NCI-H2196 treated with DMSO at 0.1 percent for 48 hours (cell line): Measurements from ENCODE around the gene GNB1L.
"Not testable (repeated sequence)": the region's sequence is repeated elsewhere in the genome, so short reads cannot be mapped to it uniquely, and the experiment has no call there.

Source experiments
- DNase-seq: peaks from one replicate; lab custom pipeline; 2025; ENCODE audit not compliant: unreplicated experiment; lab: John Stamatoyannopoulos, UW

Gene GNB1L

DNA sequence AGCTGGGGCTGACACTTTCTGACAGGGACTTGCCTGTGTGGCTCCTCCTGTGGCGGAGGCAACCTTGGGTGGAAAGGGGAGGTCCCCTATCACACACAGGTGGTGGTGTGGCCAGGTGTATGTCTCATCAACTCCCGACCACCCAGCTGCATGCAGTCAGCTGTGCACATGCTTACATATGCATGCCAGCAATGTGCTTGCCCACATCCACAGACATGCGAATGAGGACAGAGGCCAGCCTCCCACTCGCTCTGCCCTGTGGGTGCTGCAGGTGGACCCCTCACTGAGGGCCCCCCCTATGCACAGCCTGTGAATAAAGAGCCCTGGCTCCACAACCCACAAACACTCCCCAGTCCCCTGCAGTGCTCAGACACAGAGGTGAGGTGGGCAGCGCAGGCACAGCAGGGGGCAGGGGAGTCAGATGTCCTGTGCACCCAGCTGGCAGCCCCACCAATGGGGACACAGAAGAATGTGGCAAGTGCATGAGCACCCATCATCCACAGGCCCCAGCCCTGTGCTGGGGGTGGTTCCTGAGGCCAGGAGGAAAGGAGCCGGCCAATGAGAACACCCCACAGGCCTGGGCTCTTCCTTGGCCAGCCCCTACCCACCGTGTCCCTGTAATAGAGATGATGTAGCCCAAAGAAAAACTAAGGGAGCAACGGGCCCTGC, 9.5 kb downstream of the GNB1L start:
- DNase-seq: no peak

DNA sequence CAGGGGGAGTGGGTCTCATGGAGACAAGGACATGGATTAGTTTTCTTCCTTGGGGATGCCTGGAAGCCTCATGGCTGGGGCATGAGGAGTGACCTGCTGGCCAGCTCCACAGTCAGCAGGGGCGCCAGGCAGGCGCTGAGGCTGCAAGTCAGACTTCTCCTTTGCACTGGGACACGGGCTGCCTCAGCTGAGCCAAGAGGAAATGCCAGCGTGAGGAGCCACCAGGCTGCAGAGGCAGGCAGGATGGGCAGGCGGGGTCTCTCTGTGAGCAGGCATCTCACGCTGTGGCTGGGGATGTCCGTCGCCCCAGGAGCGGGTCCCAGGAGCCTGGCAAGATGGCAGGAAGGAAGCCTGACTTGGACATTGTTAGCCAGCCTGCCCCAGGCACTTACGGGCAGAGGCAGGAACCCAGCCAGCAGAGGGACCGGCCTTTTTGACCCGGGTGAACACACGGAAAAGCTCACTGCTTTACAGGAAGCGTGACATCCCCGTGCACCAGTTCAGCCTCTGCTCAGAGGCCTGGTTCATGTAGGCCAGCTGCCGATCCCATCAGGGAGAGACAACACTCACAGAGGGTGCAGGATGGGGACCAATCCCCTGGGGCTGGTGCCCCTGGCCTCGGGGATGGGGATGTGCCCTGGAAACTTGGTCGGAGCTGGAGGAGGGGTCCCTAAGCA, 10.2 kb downstream of the GNB1L start:
- no peak for DNase-seq

DNA sequence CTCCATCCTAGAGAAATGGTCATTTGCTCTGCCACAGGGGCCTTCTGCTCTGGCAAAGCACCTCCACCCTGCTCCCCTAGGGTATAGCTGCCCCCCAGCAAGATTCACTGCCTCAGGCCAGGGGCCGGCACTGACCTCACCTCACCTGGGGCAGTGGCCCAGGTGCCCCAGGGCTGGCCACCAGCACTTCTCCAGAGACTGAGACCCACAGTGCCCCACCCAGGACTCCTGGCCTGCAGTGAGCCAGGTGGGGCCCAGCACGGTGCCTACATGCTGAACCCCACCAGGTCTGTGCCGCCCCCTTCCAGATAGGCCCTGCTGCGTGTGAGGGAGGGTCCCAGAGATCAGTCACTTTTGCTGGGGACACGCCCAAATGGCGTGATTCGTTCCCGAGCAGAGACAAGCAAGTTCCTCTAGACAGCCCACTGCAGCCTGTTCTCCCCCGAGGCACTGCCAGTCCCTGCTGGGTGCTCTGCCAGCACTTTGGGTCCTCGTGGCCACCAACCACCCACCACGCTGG, 10.8 kb downstream of the GNB1L start:
- DNase-seq: no peak

DNA sequence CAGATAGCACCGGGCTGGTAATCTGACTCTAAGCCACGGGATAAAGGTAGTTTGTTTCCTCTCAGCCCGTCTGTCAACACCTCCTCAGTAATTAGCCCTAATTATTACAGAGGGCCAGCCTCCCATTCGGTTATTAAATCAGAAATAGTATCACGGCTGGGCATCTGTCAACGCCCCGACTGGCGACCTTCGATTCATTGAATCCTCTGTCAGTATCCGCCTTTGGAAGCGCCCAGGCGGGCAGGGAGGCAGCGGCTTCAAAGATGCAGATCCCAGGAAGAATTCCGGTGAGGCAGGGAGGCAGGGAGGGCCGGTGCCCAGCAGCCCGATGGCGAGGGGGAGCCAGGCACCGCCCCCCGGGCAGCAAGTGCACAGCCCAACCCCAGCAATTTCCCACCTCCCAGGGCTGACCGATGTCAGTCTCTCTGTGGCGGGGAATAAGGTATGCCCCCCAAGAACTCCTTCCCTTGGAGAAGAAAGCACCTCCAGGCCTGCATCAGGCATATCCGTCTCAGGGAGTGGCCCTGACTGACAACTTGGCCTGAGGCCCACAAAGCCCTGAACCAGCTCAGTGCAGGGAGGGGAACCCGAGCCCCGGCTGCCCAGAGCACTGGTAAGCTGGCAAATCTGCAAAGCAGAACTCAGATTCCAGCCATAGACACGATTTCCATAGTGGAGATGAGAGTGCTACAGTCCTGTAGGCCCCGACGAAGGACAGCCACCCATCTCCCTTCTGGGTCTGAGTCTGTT, 11.4 kb downstream of the GNB1L start:
- no peak for DNase-seq

DNA sequence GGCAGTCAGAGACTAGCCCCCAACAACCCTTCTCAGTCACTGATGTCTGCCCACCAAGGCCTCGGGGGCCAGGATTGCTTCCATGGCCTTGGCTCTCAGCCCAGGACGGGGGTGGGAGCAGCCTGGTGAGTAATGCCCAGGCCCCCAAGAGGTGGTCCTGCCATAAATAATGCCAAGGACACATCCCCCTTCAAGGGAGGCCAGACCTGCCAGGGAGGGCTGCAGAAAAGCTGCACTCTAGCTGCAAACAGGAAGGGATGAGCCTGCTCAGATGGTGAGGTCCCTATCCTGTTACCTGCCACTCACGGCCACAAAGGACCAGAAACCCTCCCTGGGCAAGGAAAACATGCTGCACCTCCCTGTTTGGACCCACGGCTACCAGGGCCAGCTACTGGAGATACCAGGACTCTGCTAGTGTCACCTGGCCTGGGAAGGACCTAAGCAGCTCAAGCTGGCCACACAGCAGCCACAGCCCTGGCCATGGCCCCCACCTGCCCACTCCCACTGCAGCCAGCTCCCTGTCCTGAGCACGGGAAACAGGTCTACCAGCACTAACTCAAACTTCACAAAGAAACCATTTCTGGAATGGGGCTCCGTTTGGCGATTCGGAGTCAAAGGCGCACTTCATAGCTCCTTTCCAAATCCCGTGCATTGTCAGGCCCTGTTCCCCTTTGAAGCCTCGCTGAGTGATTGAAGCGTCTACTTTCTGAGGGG, 12.1 kb downstream of the GNB1L start:
- DNase-seq: no peak

DNA sequence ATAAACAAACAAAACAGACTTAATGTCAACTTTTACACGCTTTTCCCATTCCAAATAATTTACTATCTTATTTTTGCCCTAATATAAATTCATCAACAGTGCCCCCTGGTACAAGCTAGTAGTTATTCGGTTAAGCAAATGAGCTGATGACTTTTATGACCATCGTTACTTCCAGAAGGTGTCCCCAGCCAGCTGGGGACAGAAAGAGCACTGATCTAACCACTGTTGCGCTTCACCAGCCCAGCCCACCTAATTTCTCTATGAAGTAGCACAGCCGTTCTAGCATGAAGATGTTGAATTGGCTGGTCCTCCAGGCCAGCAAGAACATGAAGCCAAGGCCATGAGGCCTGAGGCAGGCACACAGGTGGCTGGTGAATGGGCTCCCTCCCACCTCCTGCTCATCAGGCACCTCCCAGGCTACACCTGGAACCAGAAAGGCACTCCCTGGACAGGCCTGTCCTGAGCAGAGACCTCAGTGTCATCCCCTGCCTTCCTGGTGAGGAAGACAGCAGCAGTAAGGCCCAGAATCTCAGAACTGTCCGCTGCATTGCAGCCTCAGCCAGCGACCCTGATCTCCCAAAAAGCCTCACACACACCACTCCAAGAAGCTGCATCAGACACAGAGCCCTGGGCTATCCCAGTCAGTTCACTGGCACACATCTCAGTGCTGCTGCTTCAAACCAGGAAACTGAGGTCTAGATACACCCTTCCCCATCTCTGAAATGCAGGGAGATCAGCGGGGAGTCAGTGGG, 12.9 kb downstream of the GNB1L start:
- no peak for DNase-seq

DNA sequence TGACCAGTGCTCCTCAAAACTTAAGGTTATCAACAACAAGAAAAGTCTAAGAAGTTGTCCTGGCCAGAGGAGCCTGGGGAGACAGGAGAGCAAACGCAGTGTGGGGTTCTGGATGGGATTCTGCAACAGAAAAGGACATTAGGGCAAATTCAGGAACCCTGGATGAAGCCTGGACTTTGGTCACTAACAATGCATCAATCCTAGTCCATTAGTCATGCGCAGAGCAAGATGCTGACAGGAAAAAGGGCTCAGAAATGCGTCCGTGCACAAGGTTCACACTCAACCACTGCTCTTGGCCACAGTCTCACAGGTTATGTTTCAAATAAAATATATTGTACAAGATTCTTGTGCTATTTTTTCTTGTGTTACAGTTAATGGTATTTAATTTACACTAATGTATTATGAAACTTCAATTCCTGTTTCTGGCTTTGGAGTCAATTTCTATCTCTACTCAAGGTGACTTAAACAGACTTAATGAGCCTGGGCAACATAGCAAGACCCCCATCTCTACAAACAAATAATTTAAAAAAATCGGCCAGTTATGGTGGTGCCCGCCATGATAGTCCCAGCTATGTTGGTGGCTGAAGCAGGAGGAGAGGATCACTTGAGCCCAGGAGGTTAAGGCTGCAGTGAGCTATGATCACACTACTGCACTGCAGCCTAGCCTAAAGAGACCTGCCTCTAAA, 13.6 kb downstream of the GNB1L start:
- no peak for DNase-seq

GRCh38 chr22:19840059-19840458, 14.6 kb downstream of the GNB1L start:
- DNase-seq: no peak

DNA sequence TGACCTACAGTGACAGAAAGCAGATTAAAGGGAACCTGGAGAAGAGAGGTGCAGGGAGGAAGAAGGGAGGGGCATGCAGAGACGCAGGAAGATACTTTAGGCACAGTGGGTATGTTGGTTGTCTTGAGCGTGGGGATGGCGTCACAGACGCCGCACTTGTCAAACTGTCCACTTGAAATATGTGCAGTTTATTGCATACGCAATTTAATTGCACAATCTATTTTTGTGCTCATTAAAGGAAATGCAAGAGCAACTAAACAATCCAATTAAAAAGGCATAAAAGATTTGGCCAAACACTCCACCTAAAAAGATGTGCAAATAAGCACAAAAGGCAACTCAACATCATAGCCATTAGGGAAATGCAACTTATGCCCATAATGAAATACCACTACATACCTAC, 16.8 kb downstream of the GNB1L start:
- no peak for DNase-seq

DNA sequence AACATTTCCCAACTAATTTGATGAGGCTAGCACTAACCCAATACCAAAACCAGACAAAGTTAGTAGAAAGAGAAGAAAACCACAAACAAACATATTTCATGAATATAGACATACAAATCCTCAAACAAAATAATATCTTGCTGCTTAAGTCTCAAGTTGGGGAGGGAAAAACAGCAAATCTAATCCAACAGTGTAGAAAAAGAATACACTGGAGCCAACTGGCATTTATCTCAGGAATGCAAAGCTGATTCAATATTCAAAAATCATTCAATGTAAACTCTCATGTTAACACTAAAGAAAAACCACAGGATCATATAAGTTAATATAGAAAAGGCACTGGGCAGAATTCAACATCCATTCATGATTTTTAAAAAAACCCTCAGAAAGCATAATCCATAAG, 18.2 kb downstream of the GNB1L start:
- DNase-seq: no peak

- no peak for DNase-seq
These were observed 20.1 kb downstream of the GNB1L start for GRCh38 chr22:19834599-19834998.

DNA sequence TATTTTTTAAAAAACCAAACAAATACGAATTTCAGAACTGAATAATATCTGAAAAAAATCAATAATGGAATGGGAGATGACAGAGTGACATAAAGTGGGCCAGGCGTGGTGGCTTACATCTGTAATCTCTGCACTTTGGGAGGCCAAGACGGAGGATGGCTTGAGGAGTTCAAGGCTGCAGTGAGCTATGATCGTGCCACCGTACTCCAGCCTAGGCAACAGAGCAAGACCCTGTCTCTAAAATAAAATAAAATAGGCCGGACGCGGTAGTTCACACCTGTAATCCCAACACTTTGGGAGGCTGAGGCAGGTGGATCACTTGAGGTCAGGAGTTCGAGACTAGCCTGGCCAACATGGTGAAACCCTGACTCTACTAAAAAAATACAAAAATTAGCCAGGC, 21.3 kb downstream of the GNB1L start:
- DNase-seq: not testable (repeated sequence)

DNA sequence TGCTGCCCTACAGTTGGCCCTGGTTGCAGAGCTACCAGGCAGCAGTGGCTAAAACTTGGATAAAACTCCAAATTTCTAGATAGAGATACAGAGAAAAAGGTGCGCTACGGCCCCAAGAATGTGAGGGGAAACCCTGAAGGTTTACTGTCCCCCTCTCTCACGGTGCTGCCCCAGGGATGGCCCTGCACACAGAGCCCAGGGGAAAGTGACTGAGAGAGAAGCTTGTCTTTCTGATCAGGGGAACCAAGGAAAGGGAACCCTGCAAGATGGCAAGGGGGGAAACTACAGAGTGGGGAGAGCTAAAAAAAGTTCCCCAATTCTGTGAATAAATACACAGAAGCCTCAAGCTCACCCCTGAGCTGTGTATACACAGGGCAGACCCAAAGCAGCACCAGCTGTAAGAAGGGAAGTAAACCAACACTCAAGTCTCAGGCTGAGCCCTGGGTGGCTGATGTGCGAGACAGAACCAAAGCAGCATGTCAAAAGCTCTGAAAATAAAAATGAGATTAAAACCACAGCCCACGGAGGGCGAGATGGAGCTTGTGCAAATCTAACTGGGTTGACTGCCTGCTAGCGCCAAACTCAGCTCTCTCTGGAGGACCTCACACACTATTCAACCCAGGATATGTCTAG, 22.1 kb downstream of the GNB1L start:
- no peak for DNase-seq

- not testable (repeated sequence) for DNase-seq
These were observed 22.7 kb downstream of the GNB1L start for GRCh38 chr22:19831979-19832378.

GRCh38 chr22:19831016-19831415, 23.7 kb downstream of the GNB1L start:
- DNase-seq: no peak

DNA sequence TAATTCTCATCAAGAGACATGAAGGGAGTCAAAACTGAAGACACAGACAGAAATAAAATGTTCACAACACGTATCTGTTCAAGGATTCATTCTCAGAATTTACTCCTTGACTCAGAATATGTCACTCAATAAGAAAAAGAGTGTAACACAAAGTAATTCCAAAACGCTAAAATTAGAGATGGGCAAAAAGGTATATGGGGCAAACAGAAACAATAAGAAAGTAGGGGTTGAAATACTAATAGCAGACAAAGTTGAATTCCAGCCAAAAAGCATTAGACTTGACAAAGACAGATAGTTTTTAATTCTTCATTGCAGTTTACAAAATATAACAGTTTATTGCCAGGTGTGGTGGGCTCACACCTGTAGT, 26.7 kb downstream of the GNB1L start:
- DNase-seq: no peak

- DNase-seq: no peak
These were observed 27.2 kb downstream of the GNB1L start for GRCh38 chr22:19827341-19828034.

- DNase-seq: no peak
These were observed 28.1 kb downstream of the GNB1L start for GRCh38 chr22:19826619-19826950.

GRCh38 chr22:19825904-19826618, 28.6 kb downstream of the GNB1L start:
- no peak for DNase-seq
